ENCODE results near the gene RHEX.
"Not testable (repeated sequence)": the region's sequence is repeated elsewhere in the genome, so short reads cannot be mapped to it uniquely, and the experiment has no call there.

The RHEX gene

GRCh38 chr1:206052919-206053610, at the start of gene RHEX:
RHEX (plus strand) TSS chr1:206053173; CDS start chr1:206097829, 44,656 bp downstream.
- not testable (repeated sequence) for DNase-seq

- DNase-seq = no peak
Observed at GRCh38 chr1:206003854-206004800, 48.8 kb upstream of the RHEX start.

- no peak for DNase-seq
Observed at GRCh38 chr1:206004826-206005225, 48.1 kb upstream of the RHEX start.

GRCh38 chr1:206005234-206005633, 47.7 kb upstream of the RHEX start:
- DNase-seq = no peak

GRCh38 chr1:206005778-206006180, 47.2 kb upstream of the RHEX start:
- DNase-seq = no peak

- no peak for DNase-seq
Observed at GRCh38 chr1:206006946-206007345, 46.0 kb upstream of the RHEX start.

- no peak for DNase-seq
Observed at GRCh38 chr1:206010060-206010459, 42.9 kb upstream of the RHEX start.

- no peak for DNase-seq
Observed at GRCh38 chr1:206011057-206011456, 41.9 kb upstream of the RHEX start.

- DNase-seq = peak; percentile 39
Observed at GRCh38 chr1:206012086-206012859, 40.7 kb upstream of the RHEX start.

GRCh38 chr1:206013026-206013795, 39.8 kb upstream of the RHEX start:
- DNase-seq = no peak

- DNase-seq = no peak
Observed at GRCh38 chr1:206014601-206015000, 38.4 kb upstream of the RHEX start.

- DNase-seq = no peak
Observed at GRCh38 chr1:206015071-206015470, 37.9 kb upstream of the RHEX start.

GRCh38 chr1:206020393-206021007, 32.5 kb upstream of the RHEX start:
- DNase-seq = no peak

GRCh38 chr1:206021008-206021625, 31.9 kb upstream of the RHEX start:
- no peak for DNase-seq

- DNase-seq = no peak
Observed at GRCh38 chr1:206021626-206022365, 31.2 kb upstream of the RHEX start.

GRCh38 chr1:206022766-206023165, 30.2 kb upstream of the RHEX start:
- DNase-seq = no peak

GRCh38 chr1:206023695-206024094, 29.3 kb upstream of the RHEX start, which contains the start of gene CTSE:
CTSE (minus strand) TSS chr1:206023895; CDS start chr1:206023791, 104 bp downstream.
- no peak for DNase-seq

- no peak for DNase-seq
Observed at GRCh38 chr1:206025283-206025820, 27.6 kb upstream of the RHEX start.

- no peak for DNase-seq
Observed at GRCh38 chr1:206029484-206029883, 23.5 kb upstream of the RHEX start.

GRCh38 chr1:206030191-206030590, 22.8 kb upstream of the RHEX start:
- no peak for DNase-seq

All from NCI-H69 (cell line).